ENCODE measurements around the gene ATXN1. TPM values are rescaled to one million over a fixed set of nuclear protein-coding genes. Genes with fewer than 3 reads are reported as not detected.

ATXN1 gene
- polyA plus RNA-seq, 1 donor from 2014 or later, result 28.2 TPM

DNA sequence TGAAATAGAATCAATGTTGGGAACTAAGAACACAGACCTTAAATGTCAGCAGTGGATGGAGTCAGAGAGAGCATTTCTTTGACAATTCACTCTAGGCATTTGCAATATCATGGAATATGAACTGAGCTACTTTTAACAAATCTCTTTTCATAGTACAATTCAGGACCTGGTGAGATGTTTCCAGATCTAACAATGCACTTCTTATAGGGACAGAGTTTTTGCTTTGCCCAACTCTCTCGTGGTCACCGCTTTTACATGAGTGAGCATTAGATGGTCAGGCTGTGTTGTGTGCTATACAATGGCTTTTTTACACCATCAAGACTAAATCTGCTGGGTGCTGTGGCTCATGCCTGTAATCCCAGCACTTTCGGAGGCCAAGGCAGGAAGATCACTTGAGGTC, 233.6 kb downstream of the ATXN1 start:
- Histone ChIP-seq H3K79me2 (replicated peaks; ENCODE audit: insufficient read depth, low read length) (no peaks in the 10 kb centered on the region), H3K36me3 (ENCODE audit: insufficient read depth, low read length) (no peaks in the 10 kb centered on the region), H3K27me3 (ENCODE audit: insufficient read depth, low read depth, low read length) (no peaks in the 10 kb centered on the region), H3K4me3 (ENCODE audit: low read length) (no peak overlapping the region), H3K27ac (ENCODE audit: low read length) (no peak overlapping the region), H4K20me1 (ENCODE audit: insufficient read depth) (no peaks in the 10 kb centered on the region), H3K4me2 (ENCODE audit: low read length) (no peak overlapping the region), H3F3A (ENCODE audit: insufficient read depth, low read length, poor library complexity, severe bottlenecking) (no peaks in the 10 kb centered on the region), H3K9ac (ENCODE audit: low read length) (no peak overlapping the region), H2AFZ (ENCODE audit: low read depth, low read length) (no peak overlapping the region), H3K9me3 (ENCODE audit: low read length) (no peaks in the 10 kb centered on the region), H3K9me2 (ENCODE audit: insufficient read depth, low read length) (no peaks in the 10 kb centered on the region)
- no peak for TF ChIP-seq SMC3 (conservative IDR thresholded peaks at IDR 0.05; ENCODE audit: poor library complexity)
- no peak for TF ChIP-seq EP300 (conservative IDR thresholded peaks at IDR 0.05; ENCODE audit: poor library complexity, severe bottlenecking)
- no peak for TF ChIP-seq EZH2 (IDR thresholded peaks at IDR 0.05; ENCODE audit: borderline replicate concordance, insufficient read depth, low read length, poor library complexity, severe bottlenecking)
- TF ChIP-seq RAD21 (conservative IDR thresholded peaks at IDR 0.05), result no peak
- no peak for TF ChIP-seq CTCF (IDR thresholded peaks at IDR 0.05; ENCODE audit: poor library complexity, severe bottlenecking)
- TF ChIP-seq TAF1 (IDR thresholded peaks at IDR 0.05; ENCODE audit: low read depth), result no peak
- TF ChIP-seq MXI1 (conservative IDR thresholded peaks at IDR 0.05; ENCODE audit: poor library complexity, severe bottlenecking), result no peak
- TF ChIP-seq, protein P1, sequence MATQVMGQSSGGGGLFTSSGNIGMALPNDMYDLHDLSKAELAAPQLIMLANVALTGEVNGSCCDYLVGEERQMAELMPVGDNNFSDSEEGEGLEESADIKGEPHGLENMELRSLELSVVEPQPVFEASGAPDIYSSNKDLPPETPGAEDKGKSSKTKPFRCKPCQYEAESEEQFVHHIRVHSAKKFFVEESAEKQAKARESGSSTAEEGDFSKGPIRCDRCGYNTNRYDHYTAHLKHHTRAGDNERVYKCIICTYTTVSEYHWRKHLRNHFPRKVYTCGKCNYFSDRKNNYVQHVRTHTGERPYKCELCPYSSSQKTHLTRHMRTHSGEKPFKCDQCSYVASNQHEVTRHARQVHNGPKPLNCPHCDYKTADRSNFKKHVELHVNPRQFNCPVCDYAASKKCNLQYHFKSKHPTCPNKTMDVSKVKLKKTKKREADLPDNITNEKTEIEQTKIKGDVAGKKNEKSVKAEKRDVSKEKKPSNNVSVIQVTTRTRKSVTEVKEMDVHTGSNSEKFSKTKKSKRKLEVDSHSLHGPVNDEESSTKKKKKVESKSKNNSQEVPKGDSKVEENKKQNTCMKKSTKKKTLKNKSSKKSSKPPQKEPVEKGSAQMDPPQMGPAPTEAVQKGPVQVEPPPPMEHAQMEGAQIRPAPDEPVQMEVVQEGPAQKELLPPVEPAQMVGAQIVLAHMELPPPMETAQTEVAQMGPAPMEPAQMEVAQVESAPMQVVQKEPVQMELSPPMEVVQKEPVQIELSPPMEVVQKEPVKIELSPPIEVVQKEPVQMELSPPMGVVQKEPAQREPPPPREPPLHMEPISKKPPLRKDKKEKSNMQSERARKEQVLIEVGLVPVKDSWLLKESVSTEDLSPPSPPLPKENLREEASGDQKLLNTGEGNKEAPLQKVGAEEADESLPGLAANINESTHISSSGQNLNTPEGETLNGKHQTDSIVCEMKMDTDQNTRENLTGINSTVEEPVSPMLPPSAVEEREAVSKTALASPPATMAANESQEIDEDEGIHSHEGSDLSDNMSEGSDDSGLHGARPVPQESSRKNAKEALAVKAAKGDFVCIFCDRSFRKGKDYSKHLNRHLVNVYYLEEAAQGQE (IDR thresholded peaks at IDR 0.05; ENCODE audit: borderline replicate concordance), result no peak
- no peak for TF ChIP-seq POLR2AphosphoS5 (IDR thresholded peaks at IDR 0.05)

DNA sequence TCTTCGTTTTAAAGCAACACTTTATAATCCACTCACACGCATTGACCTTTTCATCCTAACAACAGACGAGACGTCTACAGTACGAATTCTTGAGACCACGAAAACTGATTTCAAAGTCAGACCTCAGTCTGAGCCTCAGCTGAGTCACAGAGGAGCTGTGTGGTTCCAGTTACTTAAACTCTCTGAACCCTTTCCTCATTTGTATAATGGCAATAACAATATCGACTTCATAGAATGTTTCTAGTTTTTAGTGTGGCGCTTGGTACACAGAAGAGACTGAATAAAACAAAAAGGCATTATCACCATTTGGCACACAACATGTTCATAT, 236.9 kb downstream of the ATXN1 start:
- H3K27ac ChIP-seq (ENCODE audit: low read length), result no peak overlapping the region
- no peaks in the 10 kb centered on the region for H3K79me2 ChIP-seq (replicated peaks; ENCODE audit: insufficient read depth, low read length)
- no peaks in the 10 kb centered on the region for H3K9me2 ChIP-seq (ENCODE audit: insufficient read depth, low read length)
- no peaks in the 10 kb centered on the region for H3F3A ChIP-seq (ENCODE audit: insufficient read depth, low read length, poor library complexity, severe bottlenecking)
- H4K20me1 ChIP-seq (ENCODE audit: insufficient read depth), result no peaks in the 10 kb centered on the region
- no peaks in the 10 kb centered on the region for H3K27me3 ChIP-seq (ENCODE audit: insufficient read depth, low read depth, low read length)
- no peak overlapping the region for H3K9ac ChIP-seq (ENCODE audit: low read length)
- H3K4me3 ChIP-seq (ENCODE audit: low read length), result no peak overlapping the region
- H3K36me3 ChIP-seq (ENCODE audit: insufficient read depth, low read length), result peaks cover 6% of the 10 kb centered on the region
- H3K9me3 ChIP-seq (ENCODE audit: low read length), result no peaks in the 10 kb centered on the region
- H3K4me2 ChIP-seq (ENCODE audit: low read length), result no peak overlapping the region
- no peak overlapping the region for H2AFZ ChIP-seq (ENCODE audit: low read depth, low read length)
- TF ChIP-seq POLR2AphosphoS5 (IDR thresholded peaks at IDR 0.05) (no peak), MXI1 (conservative IDR thresholded peaks at IDR 0.05; ENCODE audit: poor library complexity, severe bottlenecking) (no peak), SMC3 (conservative IDR thresholded peaks at IDR 0.05; ENCODE audit: poor library complexity) (no peak), EZH2 (IDR thresholded peaks at IDR 0.05; ENCODE audit: borderline replicate concordance, insufficient read depth, low read length, poor library complexity, severe bottlenecking) (no peak), RAD21 (conservative IDR thresholded peaks at IDR 0.05) (no peak), TAF1 (IDR thresholded peaks at IDR 0.05; ENCODE audit: low read depth) (no peak), EP300 (conservative IDR thresholded peaks at IDR 0.05; ENCODE audit: poor library complexity, severe bottlenecking) (no peak), CTCF (IDR thresholded peaks at IDR 0.05; ENCODE audit: poor library complexity, severe bottlenecking) (no peak)

Data from neural cell (in vitro differentiated cells).